GM19468 (cell line): ENCODE results near the gene KIF27.
"Not testable (repeated sequence)": the region's sequence is repeated elsewhere in the genome, so short reads cannot be mapped to it uniquely, and the experiment has no call there.

Source experiments
- ATAC-seq: cut with Tn5 transposase; IDR thresholded peaks from one replicate; pipeline ENCODE4 v1.9.1; 2021; ENCODE audit warnings: mild to moderate bottlenecking, moderate library complexity, moderate number of reproducible peaks; ENCODE audit not compliant: unreplicated experiment; ENCODE audit errors: extremely low read depth

Gene KIF27

DNA sequence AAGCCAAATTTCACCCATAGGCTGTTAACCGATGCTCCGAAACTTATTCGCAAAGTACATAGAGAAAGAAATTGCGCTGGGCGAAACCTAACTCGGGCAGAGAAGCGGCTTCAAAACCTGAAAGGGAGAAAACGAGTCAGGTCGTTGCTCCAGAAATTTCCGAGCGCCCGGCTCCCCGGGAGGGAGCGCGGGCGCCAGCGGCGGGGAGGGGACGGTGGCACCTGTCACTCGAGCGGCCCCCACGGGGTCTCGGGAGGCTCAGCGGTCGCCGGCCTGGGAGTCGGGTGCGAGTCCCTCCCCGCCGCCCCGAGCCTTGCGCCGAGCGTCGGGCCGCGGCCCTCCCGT, 104.2 kb downstream of the KIF27 start:
- not testable (repeated sequence) for ATAC-seq

DNA sequence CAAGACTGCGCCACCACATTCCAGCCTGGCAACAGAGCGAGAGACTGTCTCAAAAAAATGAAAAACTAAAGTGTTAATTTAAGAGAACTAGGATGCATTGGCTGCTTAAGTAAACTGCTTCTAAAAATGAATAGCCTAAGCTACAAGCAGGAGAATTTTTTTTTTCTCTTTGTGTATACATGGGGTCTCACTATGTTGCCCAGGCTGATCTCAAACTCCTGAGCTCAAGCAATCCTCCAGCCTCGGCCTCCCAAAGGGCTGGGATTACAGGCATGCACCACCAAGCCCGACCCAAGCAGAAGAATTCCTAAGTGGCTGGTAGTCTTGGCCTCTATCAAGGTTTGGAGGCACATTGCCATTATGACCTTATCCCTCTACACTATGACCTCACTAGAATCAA, 106.1 kb downstream of the KIF27 start:
- ATAC-seq = not testable (repeated sequence)

DNA sequence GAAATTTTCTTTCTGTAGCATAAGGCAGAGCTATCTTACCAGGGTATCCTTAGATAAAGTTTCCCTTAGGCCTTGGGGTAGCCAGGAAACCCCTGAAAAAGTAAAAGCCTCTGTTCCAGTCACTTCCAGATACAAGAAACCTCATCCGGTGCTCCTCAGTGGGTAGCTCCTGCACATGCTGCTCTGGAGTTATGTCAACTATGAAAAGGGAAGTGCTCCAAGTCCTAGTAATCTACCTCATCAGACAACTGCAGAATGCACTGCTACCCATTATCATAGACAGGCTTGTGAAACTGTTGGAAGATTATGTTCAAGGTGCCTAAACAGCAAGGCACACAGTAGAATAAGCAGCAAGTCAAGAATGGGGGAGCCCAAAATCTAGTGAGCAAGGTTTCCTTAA, 112.0 kb downstream of the KIF27 start:
- not testable (repeated sequence) for ATAC-seq

DNA sequence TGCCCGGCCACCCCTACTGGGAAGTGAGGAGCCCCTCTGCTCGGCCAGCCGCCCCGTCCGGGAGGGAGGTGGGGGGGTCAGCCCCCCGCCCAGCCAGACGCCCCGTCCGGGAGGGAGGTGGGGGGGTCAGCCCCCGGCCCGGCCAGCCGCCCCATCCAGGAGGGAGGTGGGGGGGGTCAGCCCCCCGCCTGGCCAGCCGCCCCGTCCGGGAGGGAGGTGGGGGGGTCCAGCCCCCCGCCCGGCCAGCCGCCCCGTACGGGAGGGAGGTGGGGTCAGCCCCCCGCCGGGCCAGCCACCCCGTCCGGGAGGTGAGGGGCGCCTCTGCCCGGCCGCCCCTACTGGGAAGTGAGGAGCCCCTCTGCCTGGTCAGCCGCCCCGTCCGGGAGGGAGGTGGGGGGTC, 116.8 kb downstream of the KIF27 start:
- not testable (repeated sequence) for ATAC-seq

DNA sequence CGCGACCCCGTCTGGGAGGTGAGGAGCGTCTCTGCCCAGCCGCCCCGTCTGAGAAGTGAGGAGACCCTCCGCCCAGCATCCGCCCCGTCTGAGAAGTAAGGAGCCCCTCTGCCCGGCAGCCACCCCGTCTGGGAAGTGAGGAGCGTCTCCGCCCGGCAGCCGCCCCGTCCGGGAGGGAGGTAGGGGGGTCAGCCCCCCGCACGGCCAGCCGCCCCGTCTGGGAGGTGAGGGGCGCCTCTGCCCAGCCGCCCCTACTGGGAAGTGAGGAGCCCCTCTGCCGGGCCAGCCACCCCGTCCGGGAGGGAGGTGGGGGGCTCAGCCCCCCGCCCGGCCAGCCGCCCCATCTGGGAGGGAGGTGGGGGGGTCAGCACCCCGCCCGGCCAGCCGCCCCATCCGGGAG, 117.3 kb downstream of the KIF27 start:
- not testable (repeated sequence) for ATAC-seq

DNA sequence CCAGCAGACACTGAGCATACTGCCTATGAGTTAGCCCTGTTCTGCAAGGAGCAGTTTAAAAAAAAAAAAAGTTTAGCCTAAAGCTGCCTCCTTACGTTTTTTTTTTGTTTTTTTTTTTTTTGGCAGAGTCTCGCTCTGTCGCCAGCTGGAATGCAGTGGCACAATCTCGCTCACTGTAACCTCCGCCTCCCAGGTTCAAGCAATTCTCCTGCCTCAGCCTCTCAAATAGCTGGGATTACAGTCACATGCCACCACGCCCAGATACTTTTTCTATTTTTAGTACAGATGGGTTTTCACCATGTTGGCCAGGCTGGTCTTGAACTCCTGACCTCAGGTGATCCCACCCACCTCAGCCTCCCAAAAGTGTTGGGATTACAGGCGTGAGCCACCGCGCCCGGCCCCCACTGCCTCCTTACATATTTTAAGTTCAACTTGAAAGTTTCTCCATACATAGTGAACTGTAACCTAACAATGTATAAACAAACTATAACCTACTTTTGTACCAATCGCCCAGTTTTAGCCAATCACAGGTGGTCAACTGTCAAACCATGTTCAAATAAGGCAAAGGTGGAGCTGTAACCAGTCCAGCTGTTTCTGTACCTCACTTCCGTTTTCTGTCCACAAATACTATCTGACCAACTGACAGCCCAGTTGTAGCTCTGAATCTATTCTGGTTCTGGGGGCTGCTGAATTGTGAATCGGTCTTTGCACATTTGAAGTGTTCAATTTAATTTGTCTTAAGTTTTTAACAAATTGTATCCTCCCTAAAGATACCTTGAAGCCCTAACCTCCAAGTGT, 120.8 kb downstream of the KIF27 start:
- ATAC-seq = no peak

DNA sequence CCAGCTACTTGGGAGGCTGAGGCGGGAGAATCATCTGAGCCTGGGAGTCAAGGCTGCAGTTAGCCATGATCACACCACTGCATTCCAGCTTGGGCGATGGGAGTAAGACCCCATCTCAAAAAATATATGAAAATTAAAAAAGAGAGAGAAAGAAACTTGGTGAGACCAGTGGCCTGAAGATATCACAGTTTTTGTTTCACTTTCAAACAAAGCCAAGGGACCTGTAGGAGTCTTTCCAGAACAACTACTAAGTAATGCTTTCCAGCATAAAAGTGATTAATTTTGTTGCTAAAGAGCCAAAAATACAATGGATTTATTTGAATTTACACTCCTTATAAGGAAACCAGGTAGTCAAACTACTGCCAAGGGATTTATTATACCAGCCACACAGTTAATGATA, 127.2 kb downstream of the KIF27 start:
- no peak for ATAC-seq

DNA sequence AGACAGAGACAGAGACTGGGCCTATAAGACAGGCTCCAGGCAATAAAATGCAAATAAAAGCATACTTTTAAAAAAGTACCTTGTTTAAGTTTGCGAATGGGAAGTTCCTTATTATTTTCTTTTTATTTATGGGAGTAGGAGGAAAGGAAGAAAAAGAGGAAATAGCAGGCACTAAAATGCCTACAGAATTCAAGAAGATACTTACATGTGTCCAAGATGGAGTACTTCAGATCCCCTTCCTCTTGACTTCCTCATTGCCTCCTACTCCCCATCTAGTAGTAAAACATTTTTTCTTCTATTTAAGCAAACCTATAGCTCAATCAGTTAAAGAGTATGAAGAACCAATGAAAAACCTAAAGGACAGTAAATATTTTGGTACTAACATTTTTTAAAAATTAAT, 128.5 kb downstream of the KIF27 start:
- no peak for ATAC-seq
